ENCODE results near the gene DPH3. TPM values are rescaled to one million over a fixed set of nuclear protein-coding genes. Genes with fewer than 3 reads are reported as not detected.
"Not testable (repeated sequence)": the region's sequence is repeated elsewhere in the genome, so short reads cannot be mapped to it uniquely, and the experiment has no call there.

Gene DPH3
- polyA plus RNA-seq, 1 donor (not counting 4 experiments of a cell fraction or from before 2014, with no cell fraction given): 36.7 TPM

- Histone ChIP-seq H3K4me1 (ENCODE audit: control insufficient read depth, extremely low read depth, insufficient read depth, low read length) (peaks cover 11% of the 10 kb centered on the region), H3K9me3 (ENCODE audit: control insufficient read depth, low read depth, low read length) (no peaks in the 10 kb centered on the region), H2AFZ (ENCODE audit: control insufficient read depth, low read length) (no peak overlapping the region), H3K27me3 (ENCODE audit: control insufficient read depth, extremely low read depth, insufficient read depth, low read length) (no peaks in the 10 kb centered on the region), H4K20me1 (ENCODE audit: control insufficient read depth, extremely low read depth, insufficient read depth, low read length) (no peaks in the 10 kb centered on the region), H3K9me1 (ENCODE audit: control insufficient read depth, extremely low read depth, insufficient read depth, low read length) (no peaks in the 10 kb centered on the region), H3K9ac (ENCODE audit: control insufficient read depth, extremely low read depth, insufficient read depth, low read length) (no peak overlapping the region), H3K27ac (ENCODE audit: control insufficient read depth, insufficient read depth, low read length) (no peak overlapping the region), H3K4me2 (ENCODE audit: control insufficient read depth, extremely low read depth, insufficient read depth, low read depth, low read length) (no peak overlapping the region), H3K79me2 (ENCODE audit: control insufficient read depth, insufficient read depth, low read length) (no peaks in the 10 kb centered on the region), H3K36me3 (ENCODE audit: control insufficient read depth in 2 of 2, extremely low read depth in 1 of 2, insufficient read depth in 2 of 2, low read length in 2 of 2) (peaks cover 8 to 20% of the 10 kb centered on the region in 2 experiments), H3K4me3 (ENCODE audit: control insufficient read depth in 2 of 3, extremely low read depth in 1 of 3, insufficient read depth in 2 of 3, low read depth in 1 of 3, low read length in 3 of 3) (no peak overlapping the region)
- no peak for FAIRE-seq
- DNase-seq (ENCODE audit: low read depth, low spot score): no peak
- TF ChIP-seq CTCF (optimal IDR thresholded peaks at IDR 0.05 in 1 of 3, IDR thresholded peaks at IDR 0.05 in 1 of 3, conservative IDR thresholded peaks at IDR 0.05 in 1 of 3; ENCODE audit: extremely low read depth in 1 of 3, insufficient read depth in 2 of 3, low read length in 3 of 3) (no peak), EZH2 (IDR thresholded peaks at IDR 0.05; ENCODE audit: low read length) (no peak)
- dilution Hi-C loops (cut with MboI; ENCODE audit: extremely low pct_ligation_motif_present, low sequenced_read_pairs): no loop called here
Measured at GRCh38 chr3:16311960-16312451, 47.3 kb upstream of the DPH3 start.

- H3K9me1 ChIP-seq (ENCODE audit: control insufficient read depth, extremely low read depth, insufficient read depth, low read length); FAIRE-seq; H3K27ac ChIP-seq (ENCODE audit: control insufficient read depth, insufficient read depth, low read length); H3K36me3 ChIP-seq (ENCODE audit: control insufficient read depth in 2 of 2, extremely low read depth in 1 of 2, insufficient read depth in 2 of 2, low read length in 2 of 2); H3K79me2 ChIP-seq (ENCODE audit: control insufficient read depth, insufficient read depth, low read length); H3K9me3 ChIP-seq (ENCODE audit: control insufficient read depth, low read depth, low read length); DNase-seq (ENCODE audit: low read depth, low spot score); H3K27me3 ChIP-seq (ENCODE audit: control insufficient read depth, extremely low read depth, insufficient read depth, low read length); H3K4me3 ChIP-seq (ENCODE audit: control insufficient read depth in 2 of 3, extremely low read depth in 1 of 3, insufficient read depth in 2 of 3, low read depth in 1 of 3, low read length in 3 of 3); H2AFZ ChIP-seq (ENCODE audit: control insufficient read depth, low read length); H4K20me1 ChIP-seq (ENCODE audit: control insufficient read depth, extremely low read depth, insufficient read depth, low read length); dilution Hi-C loops (cut with MboI; ENCODE audit: extremely low pct_ligation_motif_present, low sequenced_read_pairs); H3K9ac ChIP-seq (ENCODE audit: control insufficient read depth, extremely low read depth, insufficient read depth, low read length); H3K4me2 ChIP-seq (ENCODE audit: control insufficient read depth, extremely low read depth, insufficient read depth, low read depth, low read length): not testable (repeated sequence)
- H3K4me1 ChIP-seq (ENCODE audit: control insufficient read depth, extremely low read depth, insufficient read depth, low read length): peaks cover 11% of the 10 kb centered on the region
Measured at GRCh38 chr3:16310486-16310885, 45.7 kb upstream of the DPH3 start.

- Histone ChIP-seq H3K9me3 (ENCODE audit: control insufficient read depth, low read depth, low read length) (no peaks in the 10 kb centered on the region), H3K36me3 (ENCODE audit: control insufficient read depth in 2 of 2, extremely low read depth in 1 of 2, insufficient read depth in 2 of 2, low read length in 2 of 2) (peaks cover 6 to 8% of the 10 kb centered on the region in 2 experiments), H3K4me1 (ENCODE audit: control insufficient read depth, extremely low read depth, insufficient read depth, low read length) (peaks cover 11% of the 10 kb centered on the region), H3K9me1 (ENCODE audit: control insufficient read depth, extremely low read depth, insufficient read depth, low read length) (no peaks in the 10 kb centered on the region), H3K27me3 (ENCODE audit: control insufficient read depth, extremely low read depth, insufficient read depth, low read length) (no peaks in the 10 kb centered on the region), H3K4me3 (ENCODE audit: control insufficient read depth in 2 of 3, extremely low read depth in 1 of 3, insufficient read depth in 2 of 3, low read depth in 1 of 3, low read length in 3 of 3) (no peak overlapping the region), H3K9ac (ENCODE audit: control insufficient read depth, extremely low read depth, insufficient read depth, low read length) (no peak overlapping the region), H3K4me2 (ENCODE audit: control insufficient read depth, extremely low read depth, insufficient read depth, low read depth, low read length) (peak overlapping the region; percentile 25), H3K79me2 (ENCODE audit: control insufficient read depth, insufficient read depth, low read length) (no peaks in the 10 kb centered on the region), H2AFZ (ENCODE audit: control insufficient read depth, low read length) (no peak overlapping the region), H3K27ac (ENCODE audit: control insufficient read depth, insufficient read depth, low read length) (no peak overlapping the region), H4K20me1 (ENCODE audit: control insufficient read depth, extremely low read depth, insufficient read depth, low read length) (no peaks in the 10 kb centered on the region)
- FAIRE-seq (peak; percentile 5), DNase-seq (ENCODE audit: low read depth, low spot score) (no peak)
- dilution Hi-C loops (cut with MboI; ENCODE audit: extremely low pct_ligation_motif_present, low sequenced_read_pairs): no loop called here
- TF ChIP-seq CTCF (optimal IDR thresholded peaks at IDR 0.05 in 1 of 3, IDR thresholded peaks at IDR 0.05 in 1 of 3, conservative IDR thresholded peaks at IDR 0.05 in 1 of 3; ENCODE audit: extremely low read depth in 1 of 3, insufficient read depth in 2 of 3, low read length in 3 of 3): no peak
- TF ChIP-seq EZH2 (IDR thresholded peaks at IDR 0.05; ENCODE audit: low read length): no peak
Measured at GRCh38 chr3:16309558-16309957, 44.8 kb upstream of the DPH3 start.
